ENCODE data around the gene GALNT14. TPM values are rescaled to one million over a fixed set of nuclear protein-coding genes. Genes with fewer than 3 reads are reported as not detected.
"Not testable (repeated sequence)": the region's sequence is repeated elsewhere in the genome, so short reads cannot be mapped to it uniquely, and the experiment has no call there.

GALNT14 gene
- 1.5 TPM for polyA plus RNA-seq (ENCODE audit: insufficient read length)

- DNase-seq: peak; percentile 38
Measured at GRCh38 chr2:31138037-31138962, at the start of gene GALNT14. TSS of gene GALNT14 (minus strand) at chr2:31138440. CDS start at chr2:31138086, 354 bp downstream.

- DNase-seq: no peak
Measured at GRCh38 chr2:31187166-31187565, 48.9 kb upstream of the GALNT14 start.

GRCh38 chr2:31183973-31184372, 45.7 kb upstream of the GALNT14 start:
- not testable (repeated sequence) for DNase-seq

GRCh38 chr2:31176742-31177141, 38.5 kb upstream of the GALNT14 start:
- DNase-seq: no peak

- DNase-seq: no peak
Measured at GRCh38 chr2:31171142-31171541, 32.9 kb upstream of the GALNT14 start.

- peak; percentile 69 for DNase-seq
Measured at GRCh38 chr2:31170071-31170698, 31.9 kb upstream of the GALNT14 start.

GRCh38 chr2:31168291-31168690, 30.1 kb upstream of the GALNT14 start:
- DNase-seq: no peak

GRCh38 chr2:31166925-31167324, 28.7 kb upstream of the GALNT14 start:
- DNase-seq: no peak

- DNase-seq: no peak
Measured at GRCh38 chr2:31163011-31163539, 24.8 kb upstream of the GALNT14 start.

- DNase-seq: no peak
Measured at GRCh38 chr2:31161637-31162036, 23.4 kb upstream of the GALNT14 start.

GRCh38 chr2:31151501-31151900, 13.3 kb upstream of the GALNT14 start:
- DNase-seq: no peak

- DNase-seq: no peak
Measured at GRCh38 chr2:31150120-31150670, 12.0 kb upstream of the GALNT14 start.

GRCh38 chr2:31148514-31148913, 10.3 kb upstream of the GALNT14 start:
- no peak for DNase-seq

GRCh38 chr2:31147645-31148044, 9.4 kb upstream of the GALNT14 start:
- DNase-seq: no peak

GRCh38 chr2:31142110-31142509, 3.9 kb upstream of the GALNT14 start:
- DNase-seq: no peak

- DNase-seq: no peak
Measured at GRCh38 chr2:31141443-31142085, 3.3 kb upstream of the GALNT14 start.

GRCh38 chr2:31140151-31140550, 1.9 kb upstream of the GALNT14 start:
- DNase-seq: no peak

- DNase-seq: no peak
Measured at GRCh38 chr2:31139671-31140070, 1.4 kb upstream of the GALNT14 start.

GRCh38 chr2:31137211-31138036, 816 bp downstream of the GALNT14 start:
- DNase-seq: peak; percentile 18

GRCh38 chr2:31136732-31137131, 1.5 kb downstream of the GALNT14 start:
- DNase-seq: no peak

GRCh38 chr2:31136000-31136399, 2.2 kb downstream of the GALNT14 start:
- no peak for DNase-seq

GRCh38 chr2:31134480-31134879, 3.8 kb downstream of the GALNT14 start:
- no peak for DNase-seq

Measured in hindlimb muscle (tissue), 1 donor.